Keratinocyte (primary cell): ENCODE measurements around the gene PLEKHA6. TPM values are rescaled to one million over a fixed set of nuclear protein-coding genes. Genes with fewer than 3 reads are reported as not detected.

ENCODE experiments used
- DNase-seq: peaks from one replicate; pipeline ENCODE4 v3.0.0-alpha.2; 2011; ENCODE audit warnings: low read depth, missing footprints, low spot score
- FAIRE-seq: peaks from 2 replicates; lab custom pipeline; 2011; peaks lifted over from hg19 to GRCh38; lab: Jason Lieb, UNC
- H2AFZ ChIP-seq: 2 replicates; pipeline ENCODE4 v1.6.0; 2012; ENCODE audit warnings: low read length, control low read depth, inconsistent platforms; ENCODE audit not compliant: control insufficient read depth
- H3K27ac ChIP-seq: 2 replicates; pipeline ENCODE4 v1.5.1; 2011; ENCODE audit warnings: low read length; ENCODE audit not compliant: control insufficient read depth, insufficient read depth
- H3K27me3 ChIP-seq: 3 replicates; pipeline ENCODE4 v1.6.0; 2011; ENCODE audit warnings: low read length; ENCODE audit not compliant: control insufficient read depth, insufficient read depth; ENCODE audit errors: extremely low read depth
- H3K36me3 ChIP-seq, 2 experiments: 2 replicates in 1 of 2; 3 replicates in 1 of 2; pipeline ENCODE4 v1.5.1; 2011; ENCODE audit warnings: low read length in 2 of 2, mild to moderate bottlenecking in 1 of 2; ENCODE audit not compliant: control insufficient read depth in 2 of 2, insufficient read depth in 2 of 2; ENCODE audit errors: extremely low read depth in 1 of 2
- H3K4me1 ChIP-seq: 3 replicates; pipeline ENCODE4 v1.5.1; 2011; ENCODE audit warnings: low read length; ENCODE audit not compliant: control insufficient read depth, insufficient read depth; ENCODE audit errors: extremely low read depth
- H3K4me2 ChIP-seq: 3 replicates; pipeline ENCODE4 v1.6.0; 2011; ENCODE audit warnings: low read depth, low read length; ENCODE audit not compliant: control insufficient read depth, insufficient read depth; ENCODE audit errors: extremely low read depth
- H3K4me3 ChIP-seq, 3 experiments: fragments of 200-600 bp in 1 of 3; sonication (generic) in 1 of 3; 2 replicates in 2 of 3; 3 replicates in 1 of 3; pipeline ENCODE4 v1.5.1; 2011 to 2016; ENCODE audit warnings: low read length in 3 of 3, mild to moderate bottlenecking in 3 of 3, control low read depth in 2 of 3, inconsistent platforms in 1 of 3, low read depth in 1 of 3, mixed read lengths in 1 of 3, mixed run types in 1 of 3, moderate library complexity in 1 of 3; ENCODE audit not compliant: control insufficient read depth in 2 of 3, insufficient read depth in 2 of 3; ENCODE audit errors: extremely low read depth in 1 of 3
- H3K79me2 ChIP-seq: 2 replicates; pipeline ENCODE4 v1.6.0; 2012; ENCODE audit warnings: low read length; ENCODE audit not compliant: control insufficient read depth, insufficient read depth
- H3K9ac ChIP-seq: 3 replicates; pipeline ENCODE4 v1.6.0; 2011; ENCODE audit warnings: low read length; ENCODE audit not compliant: control insufficient read depth, insufficient read depth; ENCODE audit errors: extremely low read depth
- H3K9me1 ChIP-seq: 3 replicates; pipeline ENCODE4 v1.6.0; 2011; ENCODE audit warnings: low read length; ENCODE audit not compliant: control insufficient read depth, insufficient read depth; ENCODE audit errors: extremely low read depth
- H3K9me3 ChIP-seq: 2 replicates; pipeline ENCODE4 v1.5.1; 2012; ENCODE audit warnings: low read depth, low read length; ENCODE audit not compliant: control insufficient read depth
- H4K20me1 ChIP-seq: 3 replicates; pipeline ENCODE4 v1.6.0; 2011; ENCODE audit warnings: low read length; ENCODE audit not compliant: control insufficient read depth, insufficient read depth; ENCODE audit errors: extremely low read depth
- CTCF ChIP-seq, 3 experiments: IDR thresholded peaks in 1 of 3; conservative IDR thresholded peaks in 1 of 3; optimal IDR thresholded peaks in 1 of 3; 2 replicates in 2 of 3; 3 replicates in 1 of 3; pipeline versions ENCODE3 to v1.5.1; 2011; ENCODE audit warnings: low read length in 3 of 3, mild to moderate bottlenecking in 3 of 3, moderate library complexity in 2 of 3, control low read depth in 1 of 3, inconsistent platforms in 1 of 3; ENCODE audit not compliant: insufficient read depth in 2 of 3; ENCODE audit errors: extremely low read depth in 1 of 3
- EZH2 ChIP-seq: IDR thresholded peaks from one replicate; pipeline ENCODE4 v1.6.1; 2012; ENCODE audit warnings: inconsistent platforms, mild to moderate bottlenecking, low read length, moderate library complexity
- dilution Hi-C: fragments of 300-500 bp; cut with MboI; formaldehyde crosslinking; loops from one replicate; pipeline ENCODE4 v1.7.0; 2020; ENCODE audit warnings: low sequenced_read_pairs; ENCODE audit not compliant: extremely low pct_ligation_motif_present
- polyA plus RNA-seq, 5 experiments: library from polyadenylated mRNA; depleted of rRNA in 3 of 5; stranded (reverse) in 3 of 5; stranded (forward) in 1 of 5; unstranded in 1 of 5; fragments of >200 nt; gene quantifications; 1 replicate in 1 of 5; 2 replicates in 3 of 5; 3 replicates in 1 of 5; pipeline versions ENCODE4 v1.2.1 to v1.2.3, GENCODE V29; 2011 to 2012; ENCODE audit warnings: missing spikeins in 2 of 5, low read depth in 1 of 5, low replicate concordance in 1 of 5

Gene PLEKHA6
- polyA plus RNA-seq, 1 donor (not counting 4 experiments of a cell fraction or from before 2014, with no cell fraction given), result 1.5 TPM

GRCh38 chr1:204333427-204333826 lies 26.3 kb downstream of the PLEKHA6 start:
- H3K9ac ChIP-seq, result no peak overlapping the region
- no peaks in the 10 kb centered on the region for H3K79me2 ChIP-seq
- no peak overlapping the region for H2AFZ ChIP-seq
- H3K4me3 ChIP-seq, result no peak overlapping the region
- no peak overlapping the region for H3K4me2 ChIP-seq
- no peak overlapping the region for H3K27ac ChIP-seq
- peaks cover 6% of the 10 kb centered on the region for H3K27me3 ChIP-seq
- H3K36me3 ChIP-seq, result no peaks in the 10 kb centered on the region
- FAIRE-seq (no peak), DNase-seq (no peak)
- TF ChIP-seq EZH2 (no peak), CTCF (optimal IDR thresholded peaks at IDR 0.05 in 1 of 3, IDR thresholded peaks at IDR 0.05 in 1 of 3, conservative IDR thresholded peaks at IDR 0.05 in 1 of 3; ENCODE audit: extremely low read depth in 1 of 3, insufficient read depth in 2 of 3, low read length in 3 of 3) (no peak)
- H4K20me1 ChIP-seq, result no peaks in the 10 kb centered on the region
- no peaks in the 10 kb centered on the region for H3K9me1 ChIP-seq
- dilution Hi-C loops, result no loop called here
- no peaks in the 10 kb centered on the region for H3K4me1 ChIP-seq
- H3K9me3 ChIP-seq, result no peaks in the 10 kb centered on the region

- dilution Hi-C loops, result no loop called here
- Histone ChIP-seq H3K4me1 (no peaks in the 10 kb centered on the region), H3K4me2 (no peak overlapping the region), H3K79me2 (no peaks in the 10 kb centered on the region), H3K4me3 (no peak overlapping the region), H3K9ac (no peak overlapping the region), H3K36me3 (no peaks in the 10 kb centered on the region), H2AFZ (no peak overlapping the region), H3K9me1 (no peaks in the 10 kb centered on the region), H4K20me1 (no peaks in the 10 kb centered on the region), H3K27me3 (no peaks in the 10 kb centered on the region), H3K9me3 (no peaks in the 10 kb centered on the region), H3K27ac (no peak overlapping the region)
- FAIRE-seq (no peak), DNase-seq (no peak)
- no peak for TF ChIP-seq EZH2
- no peak for TF ChIP-seq CTCF (optimal IDR thresholded peaks at IDR 0.05 in 1 of 3, IDR thresholded peaks at IDR 0.05 in 1 of 3, conservative IDR thresholded peaks at IDR 0.05 in 1 of 3; ENCODE audit: extremely low read depth in 1 of 3, insufficient read depth in 2 of 3, low read length in 3 of 3)
Observed at GRCh38 chr1:204331847-204332487, 27.8 kb downstream of the PLEKHA6 start.
